SK-N-DZ (cell line): Measurements from ENCODE around the gene SFTPB.

ENCODE experiments used
- DNase-seq: peaks from one replicate; pipeline ENCODE4 v3.0.0-alpha.2; 2015; ENCODE audit warnings: low spot score

SFTPB gene

DNA sequence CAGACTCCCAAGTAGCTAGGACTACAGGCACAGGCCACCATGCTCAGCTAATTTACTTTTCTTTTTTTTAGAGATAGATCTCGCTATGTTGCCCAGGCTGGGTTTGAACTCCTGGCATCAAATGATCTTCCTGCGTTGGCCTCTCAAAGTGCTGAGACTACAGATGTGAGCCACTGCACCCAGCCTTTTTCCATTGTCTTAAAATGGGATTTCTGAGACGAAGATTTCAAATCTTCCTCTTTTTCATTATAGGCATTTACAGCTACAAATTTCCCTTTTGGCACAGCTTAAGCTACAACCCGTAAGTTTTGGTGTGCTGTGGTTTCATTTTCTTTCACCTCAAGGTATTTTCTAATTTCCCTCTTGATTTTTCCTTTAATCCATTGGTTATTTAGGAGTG is 34.8 kb upstream of the SFTPB start:
- DNase-seq, result no peak

DNA sequence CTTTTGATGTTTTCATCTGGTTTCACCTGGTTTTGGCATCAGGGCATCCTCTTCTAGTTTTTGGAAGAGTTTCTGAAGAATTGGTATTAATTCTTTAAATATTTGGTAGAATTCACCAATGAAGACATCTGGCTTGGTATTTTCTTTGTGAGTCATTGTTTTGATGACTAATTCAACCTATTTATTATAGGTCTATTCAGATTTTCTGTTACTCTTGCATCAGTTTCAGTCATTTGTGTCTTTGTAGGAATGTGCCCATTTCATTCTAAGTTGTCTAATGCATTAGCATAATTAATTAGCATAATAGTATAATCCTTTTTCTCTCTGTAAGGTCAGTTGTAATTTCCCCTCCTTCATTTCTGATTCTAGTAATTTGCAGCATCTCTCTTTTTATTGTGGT is 34.2 kb upstream of the SFTPB start:
- no peak for DNase-seq

DNA sequence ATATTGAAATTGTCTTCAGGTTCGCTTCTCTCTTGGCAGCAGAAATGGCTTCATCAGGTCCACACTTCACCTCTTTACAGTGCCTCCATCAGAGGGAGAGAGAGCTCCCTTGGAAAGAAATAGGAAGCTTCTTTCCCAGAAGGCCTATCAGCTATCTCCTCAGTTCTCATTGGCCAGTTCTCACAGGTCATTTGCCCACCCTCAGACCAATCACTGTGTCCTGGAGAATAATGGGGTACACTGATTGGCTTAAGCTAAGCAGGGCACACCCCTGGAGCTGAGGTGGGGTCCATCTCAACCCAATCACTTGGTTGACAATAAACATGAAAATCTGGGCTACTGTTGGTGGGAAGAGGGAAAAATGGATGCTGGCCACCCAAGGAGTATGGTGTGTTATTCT is 31.3 kb upstream of the SFTPB start:
- DNase-seq, result peak; percentile 51

DNA sequence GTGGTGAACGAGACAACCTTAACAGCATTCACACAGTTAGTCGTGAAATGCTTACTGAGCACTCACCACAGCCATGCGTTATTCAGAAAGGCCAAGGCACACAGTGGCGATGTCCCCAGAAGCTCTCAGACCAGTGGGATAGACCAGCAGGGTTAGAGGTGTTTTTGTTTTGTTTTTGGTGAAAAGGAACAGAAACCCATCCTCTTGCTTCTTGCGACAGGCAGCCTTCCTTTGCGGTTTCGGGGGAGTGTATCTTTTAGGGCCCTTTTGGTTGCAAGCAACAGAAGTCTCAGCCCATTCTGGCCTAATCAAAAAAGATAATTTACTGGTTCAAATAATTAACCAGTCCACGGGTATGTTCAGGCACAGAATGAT is 30.9 kb upstream of the SFTPB start:
- no peak for DNase-seq

- DNase-seq, result no peak
Observed at GRCh38 chr2:85698184-85698879, 30.3 kb upstream of the SFTPB start.

- DNase-seq, result no peak
Observed at GRCh38 chr2:85697716-85698115, 29.7 kb upstream of the SFTPB start.

DNA sequence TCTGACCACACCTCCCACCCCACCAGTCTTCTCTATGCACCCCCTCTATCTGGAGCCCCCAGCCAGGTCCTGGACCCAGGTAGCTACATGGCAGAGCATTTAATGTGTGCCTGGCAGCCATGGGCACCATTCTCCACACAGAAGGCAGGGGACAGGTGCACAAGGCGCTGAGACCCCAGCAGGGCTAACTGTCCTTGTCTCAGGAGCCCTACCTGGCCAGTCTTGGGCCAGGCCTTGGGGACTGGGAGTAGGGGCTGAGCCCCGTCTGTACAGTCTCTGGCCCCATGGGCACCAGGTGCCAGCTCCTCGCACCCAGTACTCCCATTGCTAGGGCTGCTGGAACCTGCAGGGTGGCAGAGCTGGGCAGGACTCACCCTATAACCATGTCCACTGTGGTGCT is 29.1 kb upstream of the SFTPB start:
- no peak for DNase-seq

GRCh38 chr2:85695691-85696668 is 28.0 kb upstream of the SFTPB start:
- no peak for DNase-seq

DNA sequence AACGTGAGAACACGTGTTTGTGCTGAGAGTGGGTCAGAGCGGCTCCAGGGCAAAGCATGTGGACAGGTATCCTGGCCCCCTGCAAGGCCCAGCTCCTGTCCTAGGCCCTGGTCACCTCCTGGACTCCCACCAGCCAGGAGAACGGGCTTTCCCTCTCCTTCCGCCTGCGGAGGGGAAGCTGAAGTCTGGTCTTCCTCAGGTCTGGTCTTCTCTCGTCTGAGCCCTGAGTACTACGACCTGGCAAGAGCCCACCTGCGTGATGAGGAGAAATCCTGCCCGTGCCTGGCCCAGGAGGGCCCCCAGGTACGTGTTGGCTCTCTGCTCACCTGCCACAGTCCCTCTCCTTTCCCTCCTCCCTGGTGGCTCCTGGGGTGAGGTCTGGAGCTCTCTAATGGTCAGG is 27.1 kb upstream of the SFTPB start:
- DNase-seq, result no peak

DNA sequence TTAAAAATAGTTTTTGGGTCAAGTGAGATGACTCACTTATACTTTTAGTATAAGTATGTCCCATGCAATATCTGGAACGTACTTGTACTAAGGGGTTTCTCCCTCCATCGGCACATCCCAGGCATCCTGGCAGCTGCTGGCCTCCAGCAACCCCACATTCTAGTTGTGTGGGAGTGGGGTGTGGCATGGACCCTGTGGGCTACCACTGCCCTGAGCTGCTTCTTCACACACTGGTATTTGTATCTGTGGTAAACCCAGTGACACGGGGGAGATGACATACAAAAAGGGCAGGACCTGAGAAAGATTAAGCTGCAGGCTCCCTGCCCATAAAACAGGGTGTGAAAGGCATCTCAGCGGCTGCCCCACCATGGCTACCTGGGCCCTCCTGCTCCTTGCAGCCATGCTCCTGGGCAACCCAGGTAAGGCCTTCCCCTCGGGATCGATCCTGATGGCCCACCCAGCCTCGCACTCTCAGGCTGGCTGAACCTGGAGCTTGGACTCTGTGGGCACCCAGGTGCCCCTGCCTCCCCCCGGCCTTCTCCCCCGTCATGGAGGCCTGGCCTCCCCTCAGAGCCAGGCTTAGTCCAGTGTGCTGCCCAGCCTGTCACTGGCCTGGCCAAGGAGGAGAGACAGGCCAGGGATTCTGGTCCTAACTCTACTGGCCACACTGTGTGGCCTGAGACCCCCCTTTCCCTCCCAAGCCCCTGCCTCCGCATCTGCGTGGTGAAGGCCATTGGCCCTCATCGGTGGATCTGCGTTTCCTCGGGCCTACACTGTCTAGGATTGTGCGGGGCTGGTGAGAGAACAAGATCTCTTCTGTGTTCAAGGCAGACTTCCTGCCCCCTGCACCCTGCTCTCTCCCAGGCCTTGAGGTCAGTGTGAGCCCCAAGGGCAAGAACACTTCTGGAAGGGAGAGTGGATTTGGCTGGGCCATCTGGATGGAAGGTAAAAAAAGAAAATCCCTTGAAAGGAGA is 26.3 kb upstream of the SFTPB start, which contains the start of gene GNLY:
GNLY (plus strand) TSS at position 307 of the 974 bp plus-strand sequence; CDS start at position 368, 61 bp downstream.
- DNase-seq, result no peak

DNA sequence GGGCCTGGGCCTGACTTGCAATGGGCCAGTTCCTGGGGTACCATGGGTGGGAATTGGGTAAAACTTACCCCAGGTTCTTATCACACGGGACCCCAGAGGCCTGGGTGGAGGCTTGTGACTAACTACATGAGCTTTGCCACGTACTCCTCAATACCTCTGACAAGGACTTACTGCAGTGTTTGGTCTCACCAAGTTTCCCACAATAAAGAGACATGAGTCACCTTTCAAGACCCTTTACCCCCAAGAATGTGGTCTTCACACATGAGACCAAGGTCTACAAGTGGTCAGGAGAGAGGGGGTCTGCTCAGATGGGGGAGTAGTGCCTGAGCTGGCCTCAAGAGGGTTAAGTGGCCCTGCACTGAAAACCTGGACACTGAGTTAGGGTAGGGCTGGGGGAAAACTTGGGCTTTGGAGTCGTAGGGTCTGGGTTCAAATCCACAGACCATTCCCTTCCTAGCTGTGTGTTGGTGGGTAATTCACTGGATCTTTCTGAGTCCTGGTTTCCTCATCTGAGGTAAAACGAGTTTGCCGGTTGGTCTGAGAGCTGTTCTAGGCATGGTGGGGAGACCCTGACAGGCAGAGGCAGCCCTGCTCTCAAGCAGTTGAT is 24.1 kb upstream of the SFTPB start:
- DNase-seq, result no peak

DNA sequence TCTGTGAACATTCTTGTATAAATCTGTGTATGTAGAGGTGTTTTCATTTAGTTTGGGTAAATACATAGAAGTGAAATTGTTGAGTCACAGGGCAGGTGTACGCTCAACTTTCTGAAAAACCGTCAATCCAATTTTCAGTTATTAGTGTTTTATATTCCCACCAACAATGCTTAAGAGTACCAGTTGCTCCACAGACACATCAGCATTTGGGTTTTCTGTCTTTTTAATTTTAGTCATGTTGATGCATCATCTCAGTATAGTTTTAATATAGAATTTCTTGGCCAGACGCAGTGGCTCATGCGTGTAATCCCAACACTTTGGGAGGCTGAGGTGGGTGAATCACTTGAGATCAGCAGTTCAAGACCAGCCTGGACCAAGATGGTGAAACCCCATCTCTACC is 22.9 kb upstream of the SFTPB start:
- DNase-seq, result no peak

DNA sequence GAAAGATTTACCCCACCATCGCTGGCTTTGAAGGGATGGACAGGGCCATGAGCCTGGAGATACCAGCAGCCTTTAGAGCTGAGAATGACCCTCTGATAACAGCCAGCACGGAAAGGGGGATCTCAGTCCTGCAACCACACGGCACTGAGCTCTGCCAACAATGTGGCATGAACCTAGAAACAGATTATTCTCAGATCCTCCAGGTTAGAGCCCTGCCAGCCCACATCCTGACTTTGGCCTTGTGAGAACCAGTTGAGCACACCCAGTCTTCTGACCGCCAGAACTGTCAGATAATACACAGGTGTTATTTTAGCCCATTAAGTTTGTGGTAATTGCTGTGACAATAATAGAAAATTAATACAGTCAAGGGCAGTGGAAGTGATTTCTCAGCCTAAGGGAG is 16.8 kb upstream of the SFTPB start:
- DNase-seq, result no peak

DNA sequence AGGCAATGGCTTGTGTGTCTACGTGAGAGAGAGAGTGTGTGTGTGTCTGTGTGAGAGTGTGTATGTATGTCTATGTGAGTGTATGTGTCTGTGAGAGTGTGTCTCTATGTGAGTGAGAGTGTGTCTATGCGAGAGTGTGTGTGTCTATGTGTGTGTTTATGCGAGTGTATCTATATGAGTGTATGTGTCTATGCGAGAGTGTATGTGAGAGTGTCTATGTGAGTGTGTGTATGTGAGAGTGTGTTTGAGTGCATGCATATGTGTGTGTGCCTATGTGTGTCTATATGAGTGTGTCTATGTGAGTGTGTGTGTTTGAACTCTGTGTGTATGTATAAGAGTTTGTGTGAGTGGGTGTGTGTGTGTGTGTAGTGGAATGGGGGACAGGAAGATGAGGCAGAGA is 16.4 kb upstream of the SFTPB start:
- DNase-seq, result no peak

DNA sequence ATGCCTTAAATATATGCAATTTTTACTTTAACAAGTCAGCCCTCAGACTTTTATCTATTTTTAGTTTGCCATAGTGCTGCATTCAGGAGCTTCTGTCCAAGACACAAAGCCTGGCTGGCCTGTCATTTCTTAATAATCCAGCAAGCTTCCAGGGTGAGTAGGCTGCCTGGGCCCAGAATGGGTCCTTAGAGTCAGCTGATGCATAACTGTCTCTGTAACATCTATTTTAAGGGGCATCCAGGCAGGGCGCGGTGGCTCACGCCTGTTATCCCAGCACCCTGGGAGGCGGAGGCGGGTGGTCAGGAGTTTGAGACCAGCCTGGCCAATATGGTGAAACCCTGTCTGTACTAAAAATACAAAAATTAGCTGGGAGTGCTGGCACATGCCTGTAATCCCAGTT is 14.4 kb upstream of the SFTPB start:
- DNase-seq, result no peak

GRCh38 chr2:85681776-85682175 is 13.8 kb upstream of the SFTPB start:
- DNase-seq, result no peak

- DNase-seq, result no peak
Observed at GRCh38 chr2:85681372-85681763, 13.4 kb upstream of the SFTPB start.

DNA sequence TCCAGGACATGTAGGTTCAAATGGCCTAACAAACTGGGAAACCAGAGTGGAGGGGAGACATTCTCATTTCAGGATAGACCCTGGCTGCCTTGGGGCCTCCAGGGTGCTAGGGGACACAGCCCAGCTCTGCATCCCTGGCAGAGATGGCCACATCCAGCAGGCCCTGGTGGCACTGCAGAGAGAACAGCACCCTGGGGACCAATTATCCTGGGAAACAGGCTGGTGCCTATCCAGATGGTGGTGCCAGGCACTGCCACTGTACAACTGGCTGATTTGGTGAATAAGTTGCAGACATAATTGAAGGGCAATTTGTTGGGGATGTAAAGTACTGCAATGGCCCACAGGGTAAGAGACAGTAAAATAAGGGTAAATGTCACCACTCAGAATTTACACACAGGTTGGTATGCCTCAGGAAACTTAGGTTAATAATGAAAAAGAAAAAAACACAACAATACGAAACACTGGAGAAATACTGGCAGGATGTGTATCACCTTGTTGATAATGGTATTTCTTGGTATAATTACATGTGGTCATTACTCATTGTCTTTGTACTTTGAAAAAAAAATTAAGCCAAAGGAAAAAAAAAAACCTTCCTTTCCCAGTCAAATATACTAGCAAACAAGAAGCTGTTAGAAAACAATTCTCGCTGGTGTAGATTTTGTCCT is 12.8 kb upstream of the SFTPB start:
- DNase-seq, result no peak

- DNase-seq, result peak; percentile 60
Observed at GRCh38 chr2:85678794-85679672, 11.0 kb upstream of the SFTPB start.

DNA sequence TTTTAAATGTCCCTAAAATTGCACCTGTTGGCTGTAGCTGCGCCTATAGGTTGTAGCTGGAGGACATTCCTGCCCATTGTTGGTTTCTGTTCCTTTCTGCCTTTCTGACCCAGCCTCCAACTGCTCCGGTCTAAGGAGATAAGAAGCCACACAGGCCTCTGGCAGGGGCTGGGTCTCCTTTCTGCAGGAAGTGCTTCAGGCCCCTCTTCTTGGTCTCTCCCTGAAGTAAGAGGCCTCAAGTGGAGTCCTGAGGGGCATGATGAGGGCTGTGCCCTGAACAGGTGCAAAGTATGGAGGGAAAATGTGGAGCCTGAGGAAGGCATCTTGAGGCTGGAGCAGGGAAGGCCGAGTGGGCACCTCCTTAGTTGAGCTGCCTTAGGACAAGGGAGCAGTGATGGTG is 10.4 kb upstream of the SFTPB start:
- no peak for DNase-seq
